HL-60 (cell line): Measurements from ENCODE around the gene ATP6V1G3.

Experiments
- CTCF ChIP-seq: IDR thresholded peaks from one replicate; pipeline ENCODE4 v1.5.1; 2011; ENCODE audit warnings: low read length, control low read depth, inconsistent platforms; ENCODE audit not compliant: insufficient read depth
- GABPA ChIP-seq: IDR thresholded peaks from 2 replicates; pipeline ENCODE4 v1.6.1; 2012; ENCODE audit warnings: low read depth
- POLR2AphosphoS5 ChIP-seq: IDR thresholded peaks from 2 replicates; pipeline ENCODE4 v1.6.1; 2012; ENCODE audit warnings: low read depth
- SPI1 ChIP-seq: IDR thresholded peaks from 2 replicates; pipeline ENCODE4 v1.6.1; 2012; ENCODE audit warnings: low read depth, mild to moderate bottlenecking, borderline replicate concordance

- no peak for TF ChIP-seq CTCF
- TF ChIP-seq GABPA = no peak
- TF ChIP-seq SPI1 = no peak
- TF ChIP-seq POLR2AphosphoS5 = no peak
Observed at GRCh38 chr1:198498881-198499280, 41.6 kb downstream of the ATP6V1G3 start.
